Activated CD4-positive, alpha-beta T cell treated with anti-CD3 and anti-CD28 coated beads for 48 hours (primary cell): ENCODE data around the gene C1QTNF12.
A peak's percentile ranks its signal among the peaks of the same experiment; 100 is the strongest.

Experiments
- DNase-seq: peaks from one replicate; pipeline ENCODE4 v3.0.0-alpha.2; 2020

C1QTNF12 gene

GRCh38 chr1:1246577-1247340, at the start of gene C1QTNF12:
Gene C1QTNF12 (minus strand): TSS chr1:1246722. CDS start chr1:1246690, 32 bp downstream.
- DNase-seq = no peak

GRCh38 chr1:1295154-1295923, 48.8 kb upstream of the C1QTNF12 start:
- DNase-seq = no peak

DNA sequence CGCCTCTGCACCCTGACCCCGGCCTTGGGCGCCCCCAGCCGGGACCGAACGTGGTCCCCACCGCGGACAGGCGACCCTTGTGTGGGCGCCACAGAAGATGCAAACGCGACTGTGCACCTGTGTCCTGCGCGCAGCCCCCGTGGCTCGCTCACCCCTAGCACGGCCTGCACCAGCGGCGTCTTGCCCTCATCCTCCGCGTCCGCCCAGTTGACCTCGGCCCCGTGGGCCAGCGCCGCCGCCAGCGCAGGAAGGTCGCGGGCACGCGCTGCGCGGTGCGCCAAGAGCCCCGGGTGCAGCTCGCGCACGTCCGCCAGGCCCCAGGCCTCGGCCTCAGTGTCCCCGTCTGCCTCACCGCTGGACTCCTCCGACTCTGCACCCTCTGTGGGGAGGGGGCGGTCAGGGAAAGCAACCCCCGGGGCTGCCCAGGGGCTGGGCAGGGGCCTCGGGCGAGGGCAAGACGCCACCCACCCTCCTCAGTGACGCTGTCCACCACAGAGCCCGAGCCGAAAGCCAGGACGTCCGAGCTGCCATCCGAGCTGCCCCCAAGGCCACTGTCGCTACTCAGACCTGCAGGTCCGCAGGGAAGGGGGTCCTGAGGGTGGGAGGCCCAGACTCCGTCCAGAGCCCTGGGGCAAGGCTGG, 47.8 kb upstream of the C1QTNF12 start:
- DNase-seq = no peak

DNA sequence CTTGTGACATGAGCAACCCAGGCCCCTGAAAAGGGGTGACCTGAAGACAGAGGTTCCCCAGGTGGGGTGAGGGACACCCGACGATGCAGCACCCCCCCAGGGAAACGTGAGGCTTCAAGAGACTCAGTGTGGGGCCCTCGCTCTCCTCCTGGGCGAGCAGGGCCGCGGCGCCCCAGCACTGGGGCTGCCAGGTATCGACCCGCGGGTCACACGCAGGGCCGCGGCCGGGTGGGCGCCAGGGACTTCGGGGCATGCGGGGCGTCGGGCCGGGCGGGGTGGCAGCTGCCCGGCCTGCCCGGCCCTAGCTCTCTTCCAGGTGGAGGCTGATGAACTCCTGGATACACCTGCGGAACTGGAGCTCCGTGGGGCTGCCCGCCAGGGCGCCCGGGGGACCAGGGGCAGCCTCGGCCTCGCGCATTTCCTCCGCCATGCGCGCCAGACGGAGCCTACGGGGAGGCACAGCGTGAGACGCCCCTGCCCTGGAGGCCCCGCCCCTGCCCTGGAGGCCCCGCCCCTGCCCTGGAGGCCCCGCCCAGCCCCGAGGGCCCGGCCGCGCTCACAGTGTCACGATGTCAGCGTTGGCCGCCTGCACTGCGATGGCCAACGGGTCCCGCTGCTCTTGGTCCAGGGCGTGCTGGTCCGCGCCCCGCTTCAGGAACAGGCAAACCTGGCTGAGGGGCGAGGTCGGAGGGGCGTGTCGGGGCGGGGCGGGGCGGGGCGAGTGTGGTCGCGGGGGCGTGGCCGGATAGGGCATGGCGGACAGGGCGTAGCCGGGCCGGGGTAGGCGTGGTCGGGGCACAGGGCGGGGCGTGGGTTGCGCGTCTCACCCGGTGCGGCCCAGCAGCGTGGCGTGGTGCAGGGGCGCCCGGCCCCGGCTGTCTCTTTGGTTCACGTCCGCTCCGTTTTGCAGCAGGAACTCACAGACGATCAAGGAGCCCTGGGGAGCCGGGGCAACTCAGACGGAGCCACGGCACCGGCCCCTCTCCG, 47.0 kb upstream of the C1QTNF12 start:
- no peak for DNase-seq

DNA sequence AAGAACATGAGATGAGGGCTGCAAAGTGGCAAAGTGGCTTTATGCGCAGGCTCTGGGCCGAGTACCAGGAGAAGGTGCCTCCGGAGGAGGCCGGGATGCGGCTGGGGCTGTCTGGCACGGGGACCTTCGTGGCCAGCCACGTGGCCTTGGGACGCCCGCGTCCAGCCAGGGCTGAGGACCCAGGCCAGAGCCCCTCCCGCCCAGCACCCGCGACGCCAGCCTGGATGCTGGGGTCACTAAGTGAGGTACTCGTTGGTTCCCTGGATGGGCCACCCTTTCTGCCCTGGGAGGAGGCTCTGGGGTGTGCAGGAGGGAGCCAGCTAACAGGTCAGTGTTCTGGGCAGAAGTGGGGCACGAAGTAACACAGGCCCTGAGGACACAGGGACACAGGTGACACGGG, 46.3 kb upstream of the C1QTNF12 start:
- no peak for DNase-seq

GRCh38 chr1:1292442-1292779, 45.9 kb upstream of the C1QTNF12 start:
- DNase-seq = no peak

- DNase-seq = peak; percentile 76
These were observed 45.3 kb upstream of the C1QTNF12 start for GRCh38 chr1:1291548-1292441.

DNA sequence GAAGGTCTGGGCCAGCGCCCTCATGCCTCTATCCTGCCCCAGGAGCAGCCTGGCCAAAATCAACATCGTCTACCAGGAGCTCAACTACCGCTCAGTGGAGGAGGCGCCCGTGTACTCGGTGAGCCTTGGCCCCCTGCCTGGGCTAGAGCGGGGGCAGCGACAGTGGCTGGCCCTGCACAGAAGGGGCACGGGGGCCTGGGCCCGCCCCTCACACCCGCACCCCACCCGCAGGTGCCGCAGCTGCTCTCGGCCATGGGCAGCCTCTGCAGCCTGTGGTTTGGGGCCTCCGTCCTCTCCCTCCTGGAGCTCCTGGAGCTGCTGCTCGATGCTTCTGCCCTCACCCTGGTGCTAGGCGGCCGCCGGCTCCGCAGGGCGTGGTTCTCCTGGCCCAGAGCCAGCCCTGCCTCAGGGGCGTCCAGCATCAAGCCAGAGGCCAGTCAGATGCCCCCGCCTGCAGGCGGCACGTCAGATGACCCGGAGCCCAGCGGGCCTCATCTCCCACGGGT, 44.6 kb upstream of the C1QTNF12 start:
- DNase-seq = no peak

GRCh38 chr1:1290238-1290731, 43.8 kb upstream of the C1QTNF12 start:
- DNase-seq = peak; percentile 80

DNA sequence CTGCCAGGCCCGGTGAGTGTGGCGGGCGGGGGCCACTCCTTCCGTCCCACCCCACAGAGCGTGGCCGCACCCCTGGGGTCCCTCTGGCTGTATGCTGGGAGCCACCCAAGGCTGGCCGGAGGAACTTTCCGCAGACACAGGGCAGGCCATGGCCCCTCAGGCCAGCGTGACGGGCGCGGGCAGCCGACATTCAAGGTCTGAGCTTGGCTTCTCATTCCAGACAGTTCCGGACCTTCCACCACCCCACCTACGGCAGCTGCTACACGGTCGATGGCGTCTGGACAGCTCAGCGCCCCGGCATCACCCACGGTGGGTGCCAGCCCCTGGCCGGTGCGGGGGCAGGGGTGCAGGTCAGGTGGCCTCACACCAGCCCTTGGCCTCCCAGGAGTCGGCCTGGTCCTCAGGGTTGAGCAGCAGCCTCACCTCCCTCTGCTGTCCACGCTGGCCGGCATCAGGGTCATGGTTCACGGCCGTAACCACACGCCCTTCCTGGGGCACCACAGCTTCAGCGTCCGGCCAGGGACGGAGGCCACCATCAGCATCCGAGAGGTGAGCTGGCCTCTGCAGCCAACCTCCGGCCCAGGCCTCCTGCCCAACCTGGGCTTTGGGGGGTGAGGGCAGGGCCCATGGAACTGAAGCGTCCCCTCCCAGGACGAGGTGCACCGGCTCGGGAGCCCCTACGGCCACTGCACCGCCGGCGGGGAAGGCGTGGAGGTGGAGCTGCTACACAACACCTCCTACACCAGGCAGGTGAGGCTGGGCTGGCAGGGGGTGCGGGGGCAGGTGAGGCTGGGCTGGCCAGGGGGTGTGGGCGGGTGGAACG, 41.0 kb upstream of the C1QTNF12 start:
- DNase-seq = no peak

DNA sequence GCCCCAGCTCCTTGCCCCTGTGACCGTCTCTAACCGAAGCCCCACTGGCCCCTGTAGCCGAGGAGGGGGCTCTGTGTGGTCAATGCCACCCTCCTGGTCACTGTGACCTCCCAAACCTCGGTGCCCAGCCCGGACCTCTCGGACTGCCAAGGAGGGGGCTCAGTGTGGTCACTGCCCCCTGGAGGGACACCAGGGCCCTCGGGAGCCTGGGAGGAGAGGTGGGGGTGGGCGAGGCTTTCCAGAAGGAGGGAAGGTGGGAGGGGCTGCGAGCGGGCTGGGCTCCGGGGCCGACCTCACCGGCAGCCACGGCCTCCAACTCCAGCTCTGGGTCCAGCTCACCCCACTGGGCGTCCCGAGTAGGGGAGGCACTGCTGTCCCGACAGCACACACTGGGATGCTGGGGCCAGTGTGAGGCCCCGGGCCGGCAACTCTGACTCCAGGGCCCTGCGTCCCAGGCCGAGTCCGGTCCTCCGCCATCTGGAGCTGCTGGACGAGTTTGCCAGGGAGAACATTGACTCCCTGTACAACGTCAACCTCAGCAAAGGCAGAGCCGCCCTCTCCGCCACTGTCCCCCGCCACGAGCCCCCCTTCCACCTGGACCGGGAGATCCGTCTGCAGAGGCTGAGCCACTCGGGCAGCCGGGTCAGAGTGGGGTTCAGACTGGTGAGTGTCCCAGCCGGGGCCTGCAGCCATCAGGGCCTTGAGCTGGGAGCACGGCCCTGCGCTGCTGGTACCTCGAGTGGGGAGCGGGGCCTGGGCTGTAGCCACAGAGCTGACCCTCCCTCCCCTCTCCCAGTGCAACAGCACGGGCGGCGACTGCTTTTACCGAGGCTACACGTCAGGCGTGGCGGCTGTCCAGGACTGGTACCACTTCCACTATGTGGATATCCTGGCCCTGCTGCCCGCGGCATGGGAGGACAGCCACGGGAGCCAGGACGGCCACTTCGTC, 40.1 kb upstream of the C1QTNF12 start:
- DNase-seq = no peak

GRCh38 chr1:1285611-1286311, 39.2 kb upstream of the C1QTNF12 start:
- no peak for DNase-seq

GRCh38 chr1:1285102-1285571, 38.6 kb upstream of the C1QTNF12 start:
- no peak for DNase-seq

GRCh38 chr1:1284221-1285101, 37.9 kb upstream of the C1QTNF12 start:
- DNase-seq = no peak

GRCh38 chr1:1283821-1284220, 37.3 kb upstream of the C1QTNF12 start:
- DNase-seq = no peak

- DNase-seq = peak; percentile 63
These were observed 36.5 kb upstream of the C1QTNF12 start for GRCh38 chr1:1282998-1283397.
